Stimulated activated CD4-positive, alpha-beta T cell treated with anti-CD3 and anti-CD28 coated beads, Interleukin-4, amount 100 ng/mL, for 1 hour (primary cell): Measurements from ENCODE around the gene DUSP7.

Source experiments
- DNase-seq: peaks from one replicate; pipeline ENCODE4 v3.0.0-alpha.2; 2020

Gene DUSP7

GRCh38 chr3:52024765-52025452, 31.5 kb downstream of the DUSP7 start:
- DNase-seq, result no peak

GRCh38 chr3:52023860-52024764, 32.3 kb downstream of the DUSP7 start:
- no peak for DNase-seq

GRCh38 chr3:52023101-52023770, 33.1 kb downstream of the DUSP7 start:
- no peak for DNase-seq

- DNase-seq, result no peak
Measured at GRCh38 chr3:52022323-52023100, 33.9 kb downstream of the DUSP7 start.

GRCh38 chr3:52021489-52022268, 34.7 kb downstream of the DUSP7 start:
- DNase-seq, result no peak

- no peak for DNase-seq
Measured at GRCh38 chr3:52020796-52021195, 35.6 kb downstream of the DUSP7 start.

GRCh38 chr3:52019352-52020080, 36.9 kb downstream of the DUSP7 start:
- DNase-seq, result no peak

- DNase-seq, result no peak
Measured at GRCh38 chr3:52018319-52019000, 37.9 kb downstream of the DUSP7 start.

- no peak for DNase-seq
Measured at GRCh38 chr3:52017586-52017985, 38.8 kb downstream of the DUSP7 start.

GRCh38 chr3:52015438-52016228, 40.7 kb downstream of the DUSP7 start:
- no peak for DNase-seq

GRCh38 chr3:52014613-52015012, 41.8 kb downstream of the DUSP7 start:
- no peak for DNase-seq

GRCh38 chr3:52013802-52014598, 42.4 kb downstream of the DUSP7 start:
- DNase-seq, result no peak

GRCh38 chr3:52012699-52013098, 43.7 kb downstream of the DUSP7 start:
- DNase-seq, result no peak

- DNase-seq, result no peak
Measured at GRCh38 chr3:52010431-52010830, 45.9 kb downstream of the DUSP7 start.

- no peak for DNase-seq
Measured at GRCh38 chr3:52007291-52007690, 49.1 kb downstream of the DUSP7 start.

- no peak for DNase-seq
Measured at GRCh38 chr3:52006820-52007133, 49.6 kb downstream of the DUSP7 start.

GRCh38 chr3:52006017-52006819, 50.2 kb downstream of the DUSP7 start:
- DNase-seq, result no peak

GRCh38 chr3:52005571-52005986, 50.8 kb downstream of the DUSP7 start:
- DNase-seq, result no peak
